Psoas muscle (tissue), 8 donors: ENCODE measurements around the gene UNC5CL. TPM values are rescaled to one million over a fixed set of nuclear protein-coding genes. Genes with fewer than 3 reads are reported as not detected.

Experiments
- ATAC-seq, 4 donors: fragments of 200-7000 bp; cut with Tn5 transposase; one replicate each; pipeline ENCODE4 v1.9.1; 2020; ENCODE audit warnings: moderate library complexity in 3 of 4, mild to moderate bottlenecking in 2 of 4
- DNase-seq, 2 donors: peaks; one replicate each; pipeline ENCODE4 v3.0.0-alpha.2; 2020
- H3K27ac ChIP-seq: fragments of 200-600 bp; one replicate; pipeline ENCODE4 v1.8.0; 2022
- H3K27me3 ChIP-seq, 3 donors: fragments of 200-600 bp in 1 of 3; one replicate each; pipeline versions ENCODE4 v1.6.1 to v1.8.0; 2013 to 2022; ENCODE audit warnings: low read length in 2 of 3, mild to moderate bottlenecking in 2 of 3, moderate library complexity in 1 of 3; ENCODE audit not compliant: insufficient read depth in 3 of 3
- H3K36me3 ChIP-seq, 2 donors: fragments of 200-600 bp in 1 of 2; one replicate each; pipeline versions ENCODE4 v1.6.1 to v1.8.0; 2013 to 2022; ENCODE audit warnings: low read depth in 1 of 2, mild to moderate bottlenecking in 1 of 2, moderate library complexity in 1 of 2; ENCODE audit not compliant: insufficient read depth in 1 of 2
- H3K4me1 ChIP-seq: fragments of 200-600 bp; one replicate; pipeline ENCODE4 v1.8.0; 2022
- H3K4me3 ChIP-seq: fragments of 200-600 bp; one replicate; pipeline ENCODE4 v1.8.0; 2022; ENCODE audit warnings: mild to moderate bottlenecking
- H3K9me3 ChIP-seq: fragments of 200-600 bp; one replicate; pipeline ENCODE4 v1.8.0; 2022
- CTCF ChIP-seq: fragments of 200-600 bp; IDR thresholded peaks from one replicate; pipeline ENCODE4 v1.8.0; 2022; ENCODE audit warnings: antibody characterized with exemption
- WGBS, 3 donors: extraction: QIAGEN DNeasy Blood & Tissue Kit; methylation state at CpG; one replicate each; pipeline versions ENCODE4 v1.1.6 to v1.1.7; 2013; 5-methylcytosine and 5-hydroxymethylcytosine counted together
- intact Hi-C, 2 donors: fragments of 100-400 bp; cut with DNase I; formaldehyde crosslinking; loops; one replicate each; pipeline versions ENCODE4 v1.11.0 to v1.14.2; 2022
- polyA plus RNA-seq, 3 donors: library from polyadenylated mRNA; stranded (reverse); fragments of 200-250 nt; gene quantifications; one replicate each; pipeline ENCODE4 v1.2.3, GENCODE V29; 2013
- total RNA-seq, 4 donors: library from RNA; stranded (reverse); fragmentation: NEBNext Ultra II Directional in 2 of 4; extraction: Animal tissue kit (Norgen Biotek cat#: 25700) in 2 of 4; gene quantifications; one replicate each; pipeline versions ENCODE4 v1.2.1 to v1.2.4, GENCODE V29; 2021 to 2023
- donor health status: healthy with polysubstance abuse.
- donor health status: DM: no; HTN: no; CAD: no; lungs with moderate emphysema.
- donor health status: Bipolar disorder and iron deficiency.
- donor health status: healthy.
- donor health status: DM: yes; HTN: yes; CAD: no.
- donor health status: DM: no; HTN: no; CAD: no.
- donor health status: DM: no; HTN: no; CAD: no.
- donor health status: DM: yes; HTN: yes; CAD: no.

The UNC5CL gene
- total and polyA plus RNA-seq, 7 donors = 0.14 to 0.90 (median 0.33) TPM

- Histone ChIP-seq H3K27me3 (no peaks in the 10 kb centered on the region), H3K36me3 (no peaks in the 10 kb centered on the region), H3K4me1 (peaks cover 15% of the 10 kb centered on the region), H3K4me3 (no peak overlapping the region), H3K27ac (peak overlapping the region; percentile 46), H3K9me3 (no peaks in the 10 kb centered on the region)
- ATAC-seq (peak in 1 of 4 donors; percentile 3), DNase-seq (no peak)
- WGBS, 3 donors = 75 to 88% (median 83%) methylated on average over 1 of the region's 1 CpG
- TF ChIP-seq CTCF = no peak
- intact Hi-C loops = no loop called here
These were observed 2.0 kb upstream of the UNC5CL start for GRCh38 chr6:41040940-41041536.

- Histone ChIP-seq H3K9me3 (no peaks in the 10 kb centered on the region), H3K36me3 (no peaks in the 10 kb centered on the region), H3K27me3 (no peaks in the 10 kb centered on the region), H3K27ac (peak overlapping the region; percentile 46), H3K4me3 (no peak overlapping the region), H3K4me1 (peaks cover 15% of the 10 kb centered on the region)
- TF ChIP-seq CTCF = no peak
- WGBS, 3 donors = 76 to 84% (median 77%) methylated on average over 6 of the region's 6 CpGs
- DNase-seq (no peak), ATAC-seq (peak; percentile 76 to 87 (median 83))
- intact Hi-C loops = no loop called here
These were observed 1.3 kb upstream of the UNC5CL start for GRCh38 chr6:41040101-41040939.

GRCh38 chr6:41038205-41038604 is 816 bp downstream of the UNC5CL start:
- H3K36me3 ChIP-seq = no peaks in the 10 kb centered on the region
- no peak overlapping the region for H3K27ac ChIP-seq
- H3K9me3 ChIP-seq = no peaks in the 10 kb centered on the region
- TF ChIP-seq CTCF = no peak
- ATAC-seq (no peak), DNase-seq (no peak)
- intact Hi-C loops = loop anchor here in 1 of 2 donors (10.0 kb wide), 1 partner anchor 1693 kb away; no protein-coding TSS in a partner anchor
- peaks cover 15% of the 10 kb centered on the region for H3K4me1 ChIP-seq
- WGBS, 3 donors = 93 to 100% (median 96%) methylated on average over 3 of the region's 3 CpGs
- H3K4me3 ChIP-seq = no peak overlapping the region
- no peaks in the 10 kb centered on the region for H3K27me3 ChIP-seq

- TF ChIP-seq CTCF = no peak
- intact Hi-C loops = loop anchor here in 1 of 2 donors (10.0 kb wide), 1 partner anchor 1693 kb away; no protein-coding TSS in a partner anchor
- WGBS, 3 donors = 81 to 89% (median 85%) methylated on average over 13 of the region's 13 CpGs
- no peak for DNase-seq
- ATAC-seq = no peak
- Histone ChIP-seq H3K27ac (no peak overlapping the region), H3K4me3 (no peak overlapping the region), H3K4me1 (peaks cover 15% of the 10 kb centered on the region), H3K9me3 (no peaks in the 10 kb centered on the region), H3K36me3 (no peaks in the 10 kb centered on the region), H3K27me3 (no peaks in the 10 kb centered on the region)
These were observed 1.7 kb downstream of the UNC5CL start for GRCh38 chr6:41037107-41037900.
